Measurements from ENCODE around the gene LIPT2.
"Not testable (repeated sequence)": the region's sequence is repeated elsewhere in the genome, so short reads cannot be mapped to it uniquely, and the experiment has no call there.

Gene LIPT2

DNA sequence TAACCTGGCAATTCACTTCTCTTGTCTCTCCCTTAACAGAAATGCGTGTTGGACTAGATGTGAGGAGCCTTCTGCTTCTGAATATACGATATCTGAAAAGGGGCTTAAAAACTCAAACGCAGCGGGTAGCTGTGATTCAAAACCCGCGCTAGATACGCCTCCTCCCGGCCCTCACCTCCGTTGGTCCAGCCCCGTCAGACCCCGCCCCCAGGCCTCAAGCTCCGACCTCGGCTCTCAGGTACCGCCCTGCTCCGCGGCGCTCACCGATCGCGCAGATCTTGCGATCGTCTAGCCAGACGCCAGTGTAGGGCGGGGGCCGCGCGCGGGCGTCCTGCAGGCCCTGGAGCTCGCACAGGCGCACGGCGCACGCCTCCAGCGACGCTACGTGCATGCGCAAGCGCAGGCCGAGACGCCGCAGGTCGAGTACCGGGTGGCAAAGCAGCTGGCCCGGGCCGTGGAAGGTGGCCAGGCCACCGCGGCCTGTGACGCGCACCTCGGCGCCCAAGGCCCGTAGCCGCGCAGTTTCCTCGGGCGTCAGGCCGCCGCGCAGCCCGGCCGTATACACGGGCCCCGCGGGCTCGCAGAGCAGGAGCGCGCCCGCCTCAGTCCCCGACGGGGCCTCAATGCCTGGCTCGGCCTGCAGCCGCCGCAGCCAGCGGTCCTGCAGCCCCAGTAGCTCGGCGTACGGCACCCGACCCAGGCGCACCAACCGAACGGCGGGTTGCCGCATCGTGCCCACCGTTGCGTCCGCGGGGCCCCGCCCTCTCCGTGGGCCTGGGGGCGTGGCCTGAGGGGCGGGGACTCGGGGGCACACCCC lies at the start of gene LIPT2:
LIPT2 (minus strand) TSS at position 751 of the 817 bp plus-strand sequence; CDS start at position 730, 21 bp downstream.
- DNase-seq (ENCODE audit: low read depth): peak; percentile 98

GRCh38 chr11:74541466-74541865 lies 47.9 kb upstream of the LIPT2 start:
- DNase-seq (ENCODE audit: low read depth): no peak

GRCh38 chr11:74540270-74540669 lies 46.7 kb upstream of the LIPT2 start:
- no peak for DNase-seq (ENCODE audit: low read depth)

GRCh38 chr11:74538680-74539079 lies 45.2 kb upstream of the LIPT2 start:
- no peak for DNase-seq (ENCODE audit: low read depth)

GRCh38 chr11:74535371-74536160 lies 42.0 kb upstream of the LIPT2 start:
- DNase-seq (ENCODE audit: low read depth): no peak

DNA sequence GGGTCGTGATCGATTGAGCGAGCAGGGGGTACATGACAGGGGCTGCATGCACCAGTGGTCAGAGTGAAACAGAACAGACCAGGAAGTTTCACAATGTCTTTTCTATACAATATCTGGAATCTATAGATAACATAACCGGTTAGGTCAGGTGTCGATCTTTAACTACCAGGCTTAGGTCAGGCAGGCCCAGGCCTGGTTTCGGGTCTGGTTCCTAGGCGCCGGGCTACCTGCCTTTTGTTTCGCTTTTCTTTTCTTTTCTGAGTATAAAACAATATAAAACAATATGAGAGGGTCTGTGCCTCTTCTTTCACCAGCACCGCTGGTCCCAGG lies 41.4 kb upstream of the LIPT2 start:
- not testable (repeated sequence) for DNase-seq (ENCODE audit: low read depth)

GRCh38 chr11:74534216-74534945 lies 40.9 kb upstream of the LIPT2 start:
- DNase-seq (ENCODE audit: low read depth): no peak

DNA sequence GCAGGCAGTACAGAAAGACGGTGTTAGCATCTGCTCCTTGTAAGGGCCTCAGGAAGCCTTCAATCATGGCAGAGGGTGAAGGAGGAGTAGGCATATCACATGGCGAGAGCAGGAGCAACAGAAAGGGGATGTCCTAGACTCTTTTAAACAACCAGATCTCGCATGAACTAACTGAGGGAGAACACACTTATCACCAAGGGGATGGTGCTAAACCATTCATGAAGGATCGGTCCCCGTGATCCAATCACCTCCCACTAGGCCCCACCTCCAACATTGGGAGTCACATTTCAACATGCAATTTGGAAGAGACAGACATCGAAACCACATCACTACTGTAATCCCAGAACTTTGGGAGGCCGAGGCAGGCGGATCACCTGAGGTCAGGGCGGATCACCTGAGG lies 39.9 kb upstream of the LIPT2 start:
- no peak for DNase-seq (ENCODE audit: low read depth)

DNA sequence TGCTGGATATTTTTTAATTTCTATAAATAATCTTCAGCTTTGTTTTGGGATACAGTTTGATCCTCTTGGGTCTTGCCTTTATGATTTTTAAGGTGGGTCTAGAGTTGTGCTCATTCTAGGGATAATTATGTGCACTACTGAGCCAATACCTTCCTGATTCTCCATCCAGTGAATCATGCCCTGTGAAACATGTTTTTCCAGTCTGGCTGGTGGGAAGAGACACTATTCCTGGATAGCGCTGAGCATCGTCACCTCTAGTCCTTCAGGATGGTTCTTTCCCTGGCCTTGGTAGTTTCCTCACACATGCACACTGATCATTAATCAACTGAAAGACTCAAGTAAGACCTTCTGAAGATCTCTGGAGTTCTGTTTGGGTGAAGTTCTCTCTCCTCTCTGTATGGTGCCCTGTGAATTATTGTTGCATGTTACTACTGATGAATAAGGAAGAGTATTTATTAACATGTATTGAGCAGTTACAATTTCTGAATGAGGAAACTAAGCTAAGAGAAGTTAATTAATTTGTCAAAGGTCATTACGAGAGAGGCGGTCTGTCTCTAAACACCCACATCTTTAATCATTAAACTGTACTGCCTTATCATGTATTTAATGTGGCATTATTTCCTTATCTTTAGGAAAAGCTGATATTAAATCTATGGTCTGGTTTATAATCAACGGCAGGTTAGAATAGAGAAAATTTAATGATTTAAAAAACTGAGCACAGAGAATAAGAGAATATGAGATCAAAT lies 39.1 kb upstream of the LIPT2 start:
- no peak for DNase-seq (ENCODE audit: low read depth)

DNA sequence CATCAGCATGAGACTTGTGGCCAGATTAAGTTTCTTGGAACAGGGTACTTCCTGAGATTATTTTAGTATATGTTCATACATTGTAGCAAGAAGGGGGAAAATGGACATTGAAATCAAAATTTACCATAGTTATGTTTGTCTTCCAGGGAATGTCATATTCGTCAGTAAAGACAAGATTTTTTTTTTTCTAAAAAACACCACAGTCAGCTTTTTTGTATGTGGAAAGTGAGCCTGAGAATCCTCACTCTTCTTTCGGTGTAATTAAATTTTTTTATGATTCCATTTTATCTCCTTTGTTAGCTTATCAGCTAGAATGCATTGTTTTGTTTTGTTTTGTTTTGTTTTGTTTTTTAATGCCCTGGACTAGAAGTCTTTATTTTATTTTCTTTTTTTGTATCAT lies 31.5 kb upstream of the LIPT2 start:
- DNase-seq (ENCODE audit: low read depth): no peak

- DNase-seq (ENCODE audit: low read depth): no peak
These were observed 31.0 kb upstream of the LIPT2 start for GRCh38 chr11:74524501-74524900.

DNA sequence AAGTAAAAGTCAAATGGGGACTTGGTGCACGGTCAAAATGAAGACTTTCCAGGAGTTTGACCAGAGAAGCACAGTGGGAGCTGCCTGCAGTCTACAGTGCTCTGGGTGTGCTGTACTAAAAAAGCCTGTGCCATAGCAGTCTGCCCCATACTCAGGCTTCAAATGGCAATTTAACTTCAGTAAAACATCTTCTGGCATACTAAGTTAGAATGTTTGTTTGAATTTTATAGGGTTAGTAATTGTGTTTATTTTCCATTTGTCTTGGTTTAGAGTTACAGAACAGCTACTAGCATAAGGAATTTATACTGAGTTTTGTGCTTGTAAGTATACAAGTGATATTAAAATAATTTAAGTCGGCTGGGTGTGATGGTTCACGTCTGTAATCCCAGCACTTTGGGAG lies 29.3 kb upstream of the LIPT2 start:
- no peak for DNase-seq (ENCODE audit: low read depth)

GRCh38 chr11:74521666-74522252 lies 28.2 kb upstream of the LIPT2 start:
- DNase-seq (ENCODE audit: low read depth): no peak

GRCh38 chr11:74520927-74521665 lies 27.6 kb upstream of the LIPT2 start:
- no peak for DNase-seq (ENCODE audit: low read depth)

DNA sequence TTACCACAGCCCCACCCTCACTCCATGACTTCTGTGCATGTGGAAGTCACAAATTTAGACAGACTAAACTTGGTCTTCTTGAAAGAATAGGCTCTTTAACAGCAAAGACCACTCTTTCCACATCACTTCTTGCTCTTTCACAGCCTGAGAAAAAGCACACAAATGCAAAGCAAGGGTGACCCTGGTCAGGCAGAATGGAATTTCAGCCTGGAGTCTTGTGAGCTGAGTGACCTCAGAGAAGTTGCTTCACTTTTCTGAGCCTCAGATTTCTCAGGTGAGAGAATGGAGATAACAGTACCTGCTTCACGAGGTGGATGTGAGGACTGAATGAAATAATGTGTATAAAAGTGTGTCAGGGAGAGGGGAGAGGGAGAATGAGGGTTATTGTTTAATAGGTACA lies 26.8 kb upstream of the LIPT2 start:
- DNase-seq (ENCODE audit: low read depth): no peak

GRCh38 chr11:74519710-74520109 lies 26.2 kb upstream of the LIPT2 start:
- no peak for DNase-seq (ENCODE audit: low read depth)

GRCh38 chr11:74517592-74517991 lies 24.1 kb upstream of the LIPT2 start:
- DNase-seq (ENCODE audit: low read depth): not testable (repeated sequence)

GRCh38 chr11:74507582-74507981 lies 14.1 kb upstream of the LIPT2 start:
- DNase-seq (ENCODE audit: low read depth): no peak

- no peak for DNase-seq (ENCODE audit: low read depth)
These were observed 13.3 kb upstream of the LIPT2 start for GRCh38 chr11:74506823-74507222.

DNA sequence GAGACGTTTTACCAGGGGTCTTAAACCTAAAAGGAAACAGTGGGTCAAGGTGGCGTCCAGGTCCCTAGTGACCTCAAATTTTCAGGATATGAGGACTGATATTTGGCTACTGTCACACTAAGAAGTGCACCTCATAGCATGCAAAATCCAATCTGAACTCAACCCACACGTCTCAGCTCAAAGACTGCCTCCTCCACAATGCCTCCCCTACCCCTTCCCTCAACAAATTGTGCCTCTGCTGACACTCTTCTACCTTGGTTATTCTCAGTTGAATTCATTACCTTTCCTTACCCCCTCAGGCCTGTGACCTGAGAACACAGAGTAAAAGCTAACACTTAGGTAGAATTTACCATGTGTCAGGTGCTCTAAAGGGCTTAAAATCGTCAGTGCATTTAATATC lies 12.4 kb upstream of the LIPT2 start:
- DNase-seq (ENCODE audit: low read depth): no peak

- DNase-seq (ENCODE audit: low read depth): no peak
These were observed 10.7 kb upstream of the LIPT2 start for GRCh38 chr11:74504100-74504691.
